ENCODE measurements around the gene KANSL1.

Gene KANSL1

GRCh38 chr17:46166692-46167249 lies 26.5 kb downstream of the KANSL1 start:
- DNase-seq (ENCODE audit: low spot score): no peak

- no peak for DNase-seq (ENCODE audit: low spot score)
Measured at GRCh38 chr17:46163929-46164594, 29.2 kb downstream of the KANSL1 start.

- no peak for DNase-seq (ENCODE audit: low spot score)
Measured at GRCh38 chr17:46163316-46163715, 29.9 kb downstream of the KANSL1 start.

- DNase-seq (ENCODE audit: low spot score): no peak
Measured at GRCh38 chr17:46162866-46163265, 30.4 kb downstream of the KANSL1 start.

- no peak for DNase-seq (ENCODE audit: low spot score)
Measured at GRCh38 chr17:46160169-46160568, 33.1 kb downstream of the KANSL1 start.

GRCh38 chr17:46159686-46160085 lies 33.5 kb downstream of the KANSL1 start:
- DNase-seq (ENCODE audit: low spot score): no peak

GRCh38 chr17:46158323-46159296 lies 34.6 kb downstream of the KANSL1 start:
- no peak for DNase-seq (ENCODE audit: low spot score)

- no peak for DNase-seq (ENCODE audit: low spot score)
Measured at GRCh38 chr17:46157443-46158062, 35.7 kb downstream of the KANSL1 start.

- no peak for DNase-seq (ENCODE audit: low spot score)
Measured at GRCh38 chr17:46154151-46154816, 38.9 kb downstream of the KANSL1 start.

- no peak for DNase-seq (ENCODE audit: low spot score)
Measured at GRCh38 chr17:46152423-46152822, 40.8 kb downstream of the KANSL1 start.

GRCh38 chr17:46151762-46152161 lies 41.5 kb downstream of the KANSL1 start:
- no peak for DNase-seq (ENCODE audit: low spot score)

GRCh38 chr17:46150216-46150963 lies 42.8 kb downstream of the KANSL1 start:
- no peak for DNase-seq (ENCODE audit: low spot score)

GRCh38 chr17:46148247-46148646 lies 45.0 kb downstream of the KANSL1 start:
- no peak for DNase-seq (ENCODE audit: low spot score)

- no peak for DNase-seq (ENCODE audit: low spot score)
Measured at GRCh38 chr17:46147296-46147695, 45.9 kb downstream of the KANSL1 start.

- no peak for DNase-seq (ENCODE audit: low spot score)
Measured at GRCh38 chr17:46144246-46144645, 49.0 kb downstream of the KANSL1 start.

- DNase-seq (ENCODE audit: low spot score): no peak
Measured at GRCh38 chr17:46143827-46144236, 49.4 kb downstream of the KANSL1 start.

- no peak for DNase-seq (ENCODE audit: low spot score)
Measured at GRCh38 chr17:46141645-46142044, 51.6 kb downstream of the KANSL1 start.

GRCh38 chr17:46140645-46141197 lies 52.5 kb downstream of the KANSL1 start:
- DNase-seq (ENCODE audit: low spot score): no peak

GRCh38 chr17:46139432-46140210 lies 53.6 kb downstream of the KANSL1 start:
- DNase-seq (ENCODE audit: low spot score): no peak

GRCh38 chr17:46138473-46138872 lies 54.8 kb downstream of the KANSL1 start:
- DNase-seq (ENCODE audit: low spot score): no peak

Measured in RKO (cell line).